Neural crest cell (in vitro differentiated cells): ENCODE data around the gene DDX31. TPM values are rescaled to one million over a fixed set of nuclear protein-coding genes. Genes with fewer than 3 reads are reported as not detected.

Experiments
- DNase-seq: peaks from one replicate; pipeline ENCODE4 v3.0.0; 2021; ENCODE audit warnings: low read depth, mixed read lengths, low spot score
- H3K27ac Mint-ChIP-seq: one replicate; pipeline ENCODE4 v1.8.0; 2021; ENCODE audit warnings: mild to moderate bottlenecking, mixed read lengths; ENCODE audit not compliant: unreplicated experiment
- H3K27me3 Mint-ChIP-seq: 2 replicates; pipeline ENCODE4 v1.8.0; 2021; ENCODE audit warnings: low read depth, mild to moderate bottlenecking, mixed read lengths
- H3K36me3 Mint-ChIP-seq: 2 replicates; pipeline ENCODE4 v1.8.0; 2021; ENCODE audit warnings: low read depth, mild to moderate bottlenecking, mixed read lengths
- H3K4me1 Mint-ChIP-seq: 2 replicates; pipeline ENCODE4 v1.8.0; 2021; ENCODE audit warnings: mixed read lengths
- H3K4me3 Mint-ChIP-seq: one replicate; pipeline ENCODE4 v1.8.0; 2021; ENCODE audit warnings: mild to moderate bottlenecking, mixed read lengths
- H3K9me3 Mint-ChIP-seq: 2 replicates; pipeline ENCODE4 v1.8.0; 2021; ENCODE audit warnings: mixed read lengths
- total RNA-seq: library from RNA; stranded (reverse); gene quantifications from 2 replicates; pipeline ENCODE4 v1.2.1, GENCODE V29; 2021
- TF ChIP-seq, protein P1 (sequence below): fragments of 200-600 bp; sonication (generic); conservative IDR thresholded peaks from 2 replicates; pipeline ENCODE4 v1.5.0; 2021; ENCODE audit warnings: antibody characterized with exemption, mild to moderate bottlenecking

Gene DDX31
- total RNA-seq, 1 donor from 2014 or later, result 20.9 TPM

DNA sequence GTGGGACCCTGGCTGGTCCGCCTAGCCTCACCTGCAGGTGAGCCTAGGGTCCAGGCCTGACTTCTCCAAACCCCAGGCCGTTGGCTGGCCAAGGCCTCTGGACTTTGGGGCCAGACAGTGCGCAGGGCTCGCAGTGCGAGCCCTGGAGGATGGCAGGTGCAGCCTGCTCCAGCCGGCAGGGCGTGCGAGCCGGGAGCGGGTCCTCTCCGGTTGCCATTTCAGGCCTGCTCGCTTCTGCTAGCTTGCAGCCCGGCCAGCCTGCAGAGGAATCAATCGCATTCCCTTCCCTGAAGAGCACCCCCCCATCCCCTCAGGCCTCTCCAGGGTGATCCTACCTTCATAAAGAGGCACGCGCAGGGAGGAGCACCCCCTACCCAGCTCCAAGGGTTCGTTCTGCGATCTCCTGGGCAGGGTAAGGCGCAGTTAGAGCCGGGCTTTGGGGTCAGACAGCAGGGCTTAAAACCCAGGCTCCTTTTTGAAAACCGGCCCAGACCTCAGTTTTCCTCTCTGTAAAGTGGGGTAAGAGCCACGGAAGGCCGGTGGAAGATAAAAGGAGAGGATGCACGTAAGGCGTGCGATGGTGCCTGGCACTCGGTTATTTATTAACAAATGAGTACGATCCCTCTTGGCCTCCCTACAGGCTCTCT is 81.2 kb downstream of the DDX31 start:
- Mint-ChIP-seq H3K9me3 (no peaks in the 10 kb centered on the region), H3K27ac (no peak overlapping the region), H3K36me3 (peaks cover 7% of the 10 kb centered on the region), H3K4me1 (peaks cover 24% of the 10 kb centered on the region), H3K27me3 (peaks cover 95% of the 10 kb centered on the region), H3K4me3 (no peak overlapping the region)
- TF ChIP-seq, protein P1, sequence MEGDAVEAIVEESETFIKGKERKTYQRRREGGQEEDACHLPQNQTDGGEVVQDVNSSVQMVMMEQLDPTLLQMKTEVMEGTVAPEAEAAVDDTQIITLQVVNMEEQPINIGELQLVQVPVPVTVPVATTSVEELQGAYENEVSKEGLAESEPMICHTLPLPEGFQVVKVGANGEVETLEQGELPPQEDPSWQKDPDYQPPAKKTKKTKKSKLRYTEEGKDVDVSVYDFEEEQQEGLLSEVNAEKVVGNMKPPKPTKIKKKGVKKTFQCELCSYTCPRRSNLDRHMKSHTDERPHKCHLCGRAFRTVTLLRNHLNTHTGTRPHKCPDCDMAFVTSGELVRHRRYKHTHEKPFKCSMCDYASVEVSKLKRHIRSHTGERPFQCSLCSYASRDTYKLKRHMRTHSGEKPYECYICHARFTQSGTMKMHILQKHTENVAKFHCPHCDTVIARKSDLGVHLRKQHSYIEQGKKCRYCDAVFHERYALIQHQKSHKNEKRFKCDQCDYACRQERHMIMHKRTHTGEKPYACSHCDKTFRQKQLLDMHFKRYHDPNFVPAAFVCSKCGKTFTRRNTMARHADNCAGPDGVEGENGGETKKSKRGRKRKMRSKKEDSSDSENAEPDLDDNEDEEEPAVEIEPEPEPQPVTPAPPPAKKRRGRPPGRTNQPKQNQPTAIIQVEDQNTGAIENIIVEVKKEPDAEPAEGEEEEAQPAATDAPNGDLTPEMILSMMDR, result no peak
- no peak for DNase-seq

DNA sequence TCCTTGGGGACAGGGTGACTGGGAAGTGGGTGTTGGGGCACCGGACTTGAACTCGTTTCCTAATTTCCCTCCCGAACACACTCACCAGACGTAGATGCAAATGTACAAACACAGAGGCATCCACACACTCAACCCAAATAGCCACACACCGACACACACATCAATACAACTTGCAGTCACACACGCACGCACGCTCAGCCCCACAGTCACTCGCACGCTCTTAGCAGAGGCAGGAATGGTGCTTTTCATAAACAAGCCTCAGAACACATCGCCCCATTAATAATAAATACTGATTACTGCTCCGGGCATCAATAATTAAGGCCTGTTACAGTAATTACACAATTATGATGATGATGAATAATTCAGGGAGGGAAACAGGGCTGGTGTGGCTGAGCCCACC is 81.7 kb downstream of the DDX31 start:
- Mint-ChIP-seq H3K4me1 (peaks cover 24% of the 10 kb centered on the region), H3K27me3 (peaks cover 95% of the 10 kb centered on the region)

DNA sequence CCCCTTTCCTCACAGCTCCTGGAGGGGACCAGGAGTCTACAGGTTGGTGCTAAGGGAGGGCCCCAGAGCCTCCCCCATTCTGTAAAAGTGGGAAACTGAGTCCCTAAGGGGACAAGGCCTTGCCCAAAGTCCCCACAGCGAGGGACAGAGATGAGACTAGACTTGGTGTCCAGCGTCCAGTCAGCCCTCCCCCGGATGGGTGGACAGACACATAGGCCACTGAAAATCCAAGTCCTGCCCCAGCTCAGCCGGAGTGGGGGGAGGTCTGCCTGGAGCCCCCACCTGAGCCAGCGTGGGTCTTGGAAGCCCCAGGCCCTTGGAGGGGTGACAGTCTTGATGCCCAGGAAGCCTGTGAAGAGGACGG is 82.2 kb downstream of the DDX31 start:
- Mint-ChIP-seq H3K4me1 (peaks cover 24% of the 10 kb centered on the region), H3K36me3 (peaks cover 3% of the 10 kb centered on the region), H3K27me3 (peaks cover 95% of the 10 kb centered on the region), H3K9me3 (no peaks in the 10 kb centered on the region), H3K27ac (no peak overlapping the region), H3K4me3 (no peak overlapping the region)
- no peak for DNase-seq
- TF ChIP-seq, protein P1, result no peak

More for the DNA sequence above, 81.7 kb downstream of the DDX31 start:
- Mint-ChIP-seq H3K9me3 (no peaks in the 10 kb centered on the region), H3K36me3 (peaks cover 3% of the 10 kb centered on the region), H3K27ac (no peak overlapping the region), H3K4me3 (peak overlapping the region; percentile 4)
- TF ChIP-seq, protein P1, result no peak
- DNase-seq, result no peak

DNA sequence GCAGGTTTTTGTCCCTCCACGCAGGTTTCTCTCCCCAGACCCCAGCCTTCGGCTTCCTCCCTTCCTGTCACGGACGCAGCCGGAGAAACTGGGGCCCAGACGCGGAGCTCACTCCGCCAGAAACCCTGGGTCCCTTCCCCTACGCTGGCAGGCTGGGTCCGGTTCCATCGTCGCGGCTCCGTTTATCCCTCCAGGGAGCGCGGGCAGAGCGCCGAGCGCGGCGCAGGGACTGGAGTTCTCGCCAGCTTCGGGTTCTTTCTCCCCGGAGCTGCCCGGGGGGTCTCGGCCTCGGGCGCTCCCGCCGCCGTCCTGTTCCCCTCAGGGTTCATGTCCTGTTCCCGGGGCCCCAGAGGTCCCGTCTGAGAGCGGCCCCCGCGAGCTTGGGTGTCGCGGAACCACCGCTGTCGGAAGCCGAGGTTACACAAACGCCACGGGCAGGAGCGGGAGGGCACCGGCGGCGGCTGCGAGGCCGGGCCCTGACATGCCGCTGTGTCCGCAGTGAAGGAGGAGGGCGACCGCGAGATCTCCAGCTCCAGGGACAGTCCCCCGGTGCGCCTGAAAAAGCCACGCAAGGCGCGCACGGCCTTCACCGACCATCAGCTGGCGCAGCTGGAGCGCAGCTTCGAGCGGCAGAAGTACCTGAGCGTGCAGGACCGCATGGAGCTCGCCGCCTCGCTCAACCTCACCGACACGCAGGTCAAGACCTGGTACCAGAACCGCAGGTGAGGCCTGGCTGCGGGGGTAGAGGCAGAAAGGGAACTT is 82.8 kb downstream of the DDX31 start:
- no peaks in the 10 kb centered on the region for H3K36me3 Mint-ChIP-seq
- H3K27me3 Mint-ChIP-seq, result peaks cover 95% of the 10 kb centered on the region
- H3K4me3 Mint-ChIP-seq, result no peak overlapping the region
- no peaks in the 10 kb centered on the region for H3K9me3 Mint-ChIP-seq
- H3K27ac Mint-ChIP-seq, result no peak overlapping the region
- no peak for DNase-seq
- TF ChIP-seq, protein P1, result no peak
- H3K4me1 Mint-ChIP-seq, result peaks cover 19% of the 10 kb centered on the region

DNA sequence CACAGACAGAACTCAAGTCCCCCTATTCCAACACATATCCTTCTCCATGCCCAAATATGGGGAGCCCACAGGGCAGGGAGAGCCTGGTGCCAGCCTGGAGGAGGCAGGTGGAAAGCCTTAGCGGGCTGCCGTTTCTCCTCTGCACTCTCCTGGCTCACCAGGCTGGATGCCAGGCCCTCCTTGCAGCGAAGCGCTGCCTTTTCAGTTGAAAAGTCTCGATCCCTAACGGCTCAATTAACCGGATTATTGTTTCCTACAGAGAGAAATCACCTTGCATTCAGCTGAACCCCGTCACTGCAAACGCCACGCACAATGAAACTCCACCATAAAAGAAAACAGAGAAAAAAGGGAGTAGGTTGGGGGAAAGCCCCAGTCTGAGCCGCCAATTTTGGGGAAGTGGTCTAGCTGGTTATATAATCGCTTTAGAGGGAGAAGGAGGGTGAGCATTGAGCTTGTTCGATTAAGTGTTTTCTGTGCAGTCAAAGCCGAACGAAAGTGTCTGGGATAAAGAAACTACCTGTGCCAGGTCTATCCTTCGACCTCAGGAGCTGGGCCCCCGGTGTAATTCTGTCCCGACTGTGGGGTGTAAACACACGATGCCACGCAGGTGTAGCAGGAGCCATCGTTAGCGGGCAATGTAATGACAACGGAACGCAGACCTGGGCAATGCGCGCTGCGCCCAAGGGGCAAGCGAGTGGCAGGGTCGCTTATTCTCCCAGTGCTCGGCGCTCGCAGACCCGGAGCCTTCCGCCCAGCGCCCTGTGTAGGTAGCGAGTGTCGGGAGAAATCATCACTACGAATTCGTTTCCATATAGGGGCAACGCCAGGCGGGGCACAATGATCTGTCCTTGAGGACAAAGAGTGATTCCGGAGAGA is 83.6 kb downstream of the DDX31 start:
- Mint-ChIP-seq H3K9me3 (no peaks in the 10 kb centered on the region), H3K4me1 (peaks cover 17% of the 10 kb centered on the region), H3K27me3 (peaks cover 95% of the 10 kb centered on the region), H3K4me3 (no peak overlapping the region), H3K36me3 (no peaks in the 10 kb centered on the region), H3K27ac (no peak overlapping the region)
- DNase-seq, result no peak
- TF ChIP-seq, protein P1, result no peak
